Midbrain (tissue), 1 donor: ENCODE measurements around the gene CHPF2.

Experiments used
- DNase-seq: peaks from one replicate; lab custom pipeline; 2025; lab: John Stamatoyannopoulos, UW

Gene CHPF2

DNA sequence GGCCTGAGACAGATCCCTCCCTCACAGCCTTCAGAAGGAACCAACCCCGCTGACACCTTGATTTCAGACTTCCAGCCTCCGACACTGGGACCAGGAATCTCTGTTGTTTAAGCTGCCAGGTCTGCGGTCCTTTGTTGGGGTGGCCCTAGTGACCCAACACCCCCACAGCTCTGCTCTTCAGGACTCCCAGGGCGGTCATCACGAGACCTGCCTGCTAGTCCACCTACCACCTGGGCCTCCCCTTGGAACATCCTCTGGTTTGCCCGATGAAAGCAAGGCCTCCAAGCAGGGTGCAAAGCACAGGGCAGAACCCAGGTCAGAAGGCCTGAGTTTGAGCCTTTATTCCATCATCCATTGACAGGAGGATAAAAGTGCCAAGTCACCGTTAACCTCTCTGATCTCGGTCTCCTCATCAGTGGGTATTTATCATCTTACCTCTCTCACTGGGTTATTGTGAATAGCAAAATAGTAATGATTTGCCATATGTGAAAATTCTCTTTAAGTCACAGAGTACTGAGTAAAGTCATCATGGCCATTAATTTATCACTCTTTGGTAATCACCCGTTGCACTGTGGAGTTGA, 33.2 kb downstream of the CHPF2 start:
- DNase-seq = no peak

DNA sequence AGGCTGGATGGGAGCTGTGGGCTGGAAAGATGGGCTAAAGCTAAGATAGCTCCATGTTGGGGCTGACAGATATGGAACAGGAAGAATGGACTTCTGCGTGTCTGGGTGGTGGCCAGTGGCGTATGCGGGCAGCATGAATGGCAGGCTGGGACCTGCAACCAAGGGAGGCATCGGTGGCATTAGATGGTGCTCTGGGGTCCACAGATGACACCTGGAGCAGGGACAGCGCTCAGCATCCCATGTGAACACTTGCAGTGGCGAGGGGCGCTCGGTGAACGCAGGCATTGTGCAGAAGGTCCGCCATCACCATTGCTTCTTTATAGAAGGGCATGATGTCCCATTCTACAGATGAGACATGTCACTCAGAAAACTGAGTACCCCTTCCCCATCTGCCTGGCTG, 37.2 kb downstream of the CHPF2 start:
- DNase-seq = no peak

DNA sequence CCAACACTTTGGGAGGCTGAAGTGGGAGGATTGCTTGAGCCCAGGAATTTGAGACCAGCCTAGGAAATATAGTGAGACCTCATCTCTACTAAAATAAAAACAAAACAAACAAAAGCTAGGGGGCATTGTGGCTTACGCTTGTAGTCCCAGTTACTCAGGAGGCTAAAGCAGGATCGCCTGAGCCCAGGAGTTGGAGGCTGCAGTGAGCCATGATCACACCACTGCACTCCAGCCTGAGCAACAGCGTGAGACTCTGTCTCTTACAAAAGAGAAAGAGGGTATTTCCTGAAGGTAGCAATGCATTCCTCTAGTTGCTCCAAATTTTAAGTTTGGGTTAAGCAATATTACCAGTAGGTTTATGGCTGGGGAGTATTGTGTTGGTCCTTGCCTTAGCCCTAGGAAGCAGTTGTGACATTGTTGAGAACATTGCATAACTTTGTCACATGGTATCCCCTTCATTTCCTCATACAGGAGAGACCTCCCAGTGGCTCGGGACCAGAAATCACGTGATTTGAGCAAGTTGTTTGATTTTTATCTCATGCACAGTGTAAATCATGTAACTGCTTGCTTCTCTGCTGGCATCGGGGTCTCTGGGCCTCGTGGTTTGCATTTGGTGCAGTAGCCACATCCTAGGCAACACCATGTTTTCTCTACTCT, 39.5 kb downstream of the CHPF2 start:
- peak; percentile 27 for DNase-seq

DNA sequence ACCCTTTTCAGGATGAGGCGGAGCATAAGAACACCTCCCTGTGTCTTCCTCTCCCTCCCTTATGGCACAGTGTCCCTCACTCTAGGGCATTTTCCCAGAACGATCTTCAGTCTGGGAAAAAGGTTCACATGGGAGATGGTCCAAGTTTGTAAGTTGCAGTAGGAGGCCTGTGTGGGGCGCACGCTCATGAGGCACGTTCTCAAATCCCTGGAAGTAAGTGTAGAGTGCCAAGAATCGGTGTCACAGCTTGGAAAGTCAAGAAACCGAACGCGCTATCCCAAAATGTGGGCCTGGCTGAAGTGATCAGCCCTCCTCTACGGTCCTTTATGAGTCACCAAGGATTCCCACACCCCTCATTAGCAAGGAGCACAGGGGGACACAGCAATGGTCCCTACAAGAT, 40.1 kb downstream of the CHPF2 start:
- DNase-seq = no peak

DNA sequence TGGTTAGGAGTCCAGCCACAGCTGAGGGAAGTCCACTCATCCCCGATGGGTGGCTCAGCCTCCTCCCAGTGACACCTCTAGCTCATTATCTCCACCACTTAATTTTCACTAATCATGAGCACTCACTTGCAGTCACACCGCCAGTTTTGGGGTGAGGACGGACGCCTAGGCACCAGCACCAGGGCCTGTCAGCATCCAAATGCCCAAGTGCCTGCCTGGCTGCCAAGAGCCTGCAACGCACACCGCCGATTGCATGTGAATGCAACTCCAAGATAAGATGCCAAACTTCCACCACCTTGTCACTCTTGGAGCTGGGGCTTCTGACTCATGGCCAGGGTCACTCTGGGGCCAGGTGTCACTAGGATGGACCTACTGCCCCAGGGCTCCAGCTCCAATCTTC, 40.6 kb downstream of the CHPF2 start:
- DNase-seq = no peak

DNA sequence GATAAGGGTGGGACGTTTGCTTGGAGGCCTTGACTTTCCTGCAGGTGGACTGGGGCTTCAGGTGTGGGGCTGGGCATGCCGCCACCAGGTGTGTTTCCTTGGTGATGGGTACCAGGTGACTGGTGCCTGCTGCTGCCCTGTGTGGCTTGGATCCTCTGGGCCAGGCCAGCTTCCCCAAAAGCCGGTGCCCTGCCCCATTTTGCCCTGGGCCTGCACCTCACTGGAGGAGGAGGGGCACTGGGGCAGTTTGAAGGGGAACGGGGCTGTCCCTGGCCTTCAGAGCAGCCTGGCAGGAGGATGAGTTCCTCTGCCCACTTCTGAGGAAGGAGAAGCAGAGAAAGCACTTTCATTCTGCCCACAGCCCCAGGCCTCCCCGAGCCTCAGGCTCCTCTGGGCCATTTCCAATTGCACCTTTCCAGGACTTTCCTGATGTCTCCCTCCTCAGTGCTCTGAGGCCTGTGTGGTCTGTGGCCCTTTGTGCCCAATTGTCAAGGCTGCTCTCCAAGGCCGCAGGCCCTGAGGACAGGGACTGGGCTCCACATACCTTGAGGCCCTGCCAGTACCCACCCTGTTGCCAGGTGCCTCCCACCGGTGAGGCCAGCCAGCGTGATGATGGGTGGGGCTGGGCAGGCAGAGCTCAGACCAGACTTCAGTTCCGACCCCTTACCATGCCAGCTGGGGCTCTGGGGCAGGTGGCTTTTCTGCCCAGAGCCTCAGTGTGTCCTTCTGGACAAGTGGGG, 41.5 kb downstream of the CHPF2 start:
- no peak for DNase-seq

DNA sequence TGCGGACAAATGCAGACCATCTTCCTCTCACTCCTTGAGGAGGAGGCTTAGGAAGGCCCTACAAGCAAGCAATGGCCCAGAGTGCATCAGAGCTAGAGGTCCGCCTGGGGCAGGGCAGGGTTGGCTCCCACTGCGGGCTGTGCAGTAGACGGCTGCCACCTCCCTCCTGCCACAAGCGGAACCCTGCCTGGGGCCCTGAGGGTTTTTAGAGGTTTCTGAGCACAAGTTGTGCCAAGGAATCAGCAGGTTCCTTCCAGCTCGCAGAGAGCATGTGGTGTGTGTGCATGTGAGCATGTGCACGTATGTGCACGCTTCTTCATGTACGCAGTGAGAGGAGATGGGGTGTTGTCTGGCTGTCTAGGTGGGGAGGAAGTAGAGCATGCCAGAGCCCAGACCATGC, 42.1 kb downstream of the CHPF2 start:
- no peak for DNase-seq

DNA sequence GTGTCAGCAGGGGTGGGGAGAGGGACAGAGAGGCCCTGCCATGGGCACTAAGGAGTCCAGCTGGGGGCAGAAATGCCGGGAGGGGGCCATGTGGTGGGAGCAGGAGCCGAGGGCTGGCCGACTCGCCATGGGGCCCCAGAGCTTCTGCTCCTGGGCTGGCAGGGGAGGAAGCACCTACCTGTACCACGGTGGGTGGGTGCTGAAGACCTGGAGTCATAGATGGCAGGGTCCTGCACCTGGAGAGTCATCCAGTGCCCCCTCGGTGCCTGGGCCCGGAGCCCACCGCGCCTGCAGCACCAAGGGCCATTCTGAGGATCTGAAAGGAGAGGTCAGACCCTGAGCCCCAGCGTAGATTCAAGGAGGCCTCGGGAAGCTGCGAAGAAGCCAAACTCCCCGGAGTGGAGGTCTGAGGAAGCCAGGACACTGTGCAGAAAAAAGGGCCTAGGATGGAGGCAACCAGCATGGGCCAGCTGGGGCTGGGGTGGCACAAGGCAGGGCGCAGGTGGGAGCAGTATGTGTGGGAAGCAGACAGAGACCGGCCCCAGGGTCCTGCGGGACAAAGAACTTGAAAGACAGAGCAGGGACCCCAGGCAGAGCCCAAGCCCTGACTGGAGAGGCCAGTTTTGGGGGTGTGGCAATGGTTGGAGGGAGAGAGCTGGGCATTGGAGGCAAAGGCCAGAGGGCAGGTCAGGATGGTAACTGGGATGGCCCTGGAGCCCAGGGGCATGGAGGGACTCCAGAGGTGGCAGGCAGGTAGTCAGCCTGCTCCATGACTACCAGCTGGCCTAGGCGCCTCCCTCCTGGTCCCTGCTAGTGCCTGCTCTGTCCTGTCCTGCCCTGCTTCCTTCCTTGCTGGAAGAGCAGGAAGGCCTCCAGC, 42.9 kb downstream of the CHPF2 start:
- DNase-seq = no peak

DNA sequence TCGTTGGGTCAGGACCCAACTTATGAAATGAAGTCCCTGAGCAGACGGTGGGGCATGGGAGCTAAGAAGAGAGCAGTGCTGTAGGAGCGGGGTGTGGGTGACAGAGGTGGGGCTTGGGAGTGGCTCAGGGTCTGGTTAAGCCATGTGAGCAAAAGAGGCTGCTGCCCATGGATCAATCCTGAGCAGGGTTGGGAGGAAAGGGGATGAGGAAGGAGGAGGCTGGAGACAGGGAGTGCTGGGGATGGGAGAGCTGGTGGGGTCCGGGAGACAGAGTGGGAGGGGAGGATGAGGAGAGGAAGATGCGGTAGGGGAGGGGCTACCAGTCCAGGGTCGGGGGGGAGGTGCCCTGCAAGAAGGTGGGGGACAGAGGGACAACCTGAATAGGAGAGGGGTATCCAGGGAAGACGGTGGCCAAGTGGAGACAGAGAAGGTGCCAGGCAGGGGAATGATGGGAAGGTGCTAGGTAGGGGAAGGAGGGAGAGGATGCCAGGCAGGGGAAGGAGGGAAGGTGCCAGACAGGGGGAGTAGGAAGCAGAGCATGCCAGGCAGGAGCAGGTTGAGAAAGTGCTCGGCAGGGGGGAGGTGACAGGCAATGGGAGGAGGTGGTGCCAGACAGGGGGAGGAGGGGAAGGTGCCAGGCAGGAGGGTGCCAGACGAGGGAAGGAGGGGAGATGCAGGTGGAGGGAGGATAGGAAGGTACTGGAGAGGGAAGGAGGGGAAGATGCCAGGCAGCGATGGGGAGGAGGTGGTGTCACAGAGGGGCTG, 43.7 kb downstream of the CHPF2 start:
- DNase-seq = peak; percentile 4

DNA sequence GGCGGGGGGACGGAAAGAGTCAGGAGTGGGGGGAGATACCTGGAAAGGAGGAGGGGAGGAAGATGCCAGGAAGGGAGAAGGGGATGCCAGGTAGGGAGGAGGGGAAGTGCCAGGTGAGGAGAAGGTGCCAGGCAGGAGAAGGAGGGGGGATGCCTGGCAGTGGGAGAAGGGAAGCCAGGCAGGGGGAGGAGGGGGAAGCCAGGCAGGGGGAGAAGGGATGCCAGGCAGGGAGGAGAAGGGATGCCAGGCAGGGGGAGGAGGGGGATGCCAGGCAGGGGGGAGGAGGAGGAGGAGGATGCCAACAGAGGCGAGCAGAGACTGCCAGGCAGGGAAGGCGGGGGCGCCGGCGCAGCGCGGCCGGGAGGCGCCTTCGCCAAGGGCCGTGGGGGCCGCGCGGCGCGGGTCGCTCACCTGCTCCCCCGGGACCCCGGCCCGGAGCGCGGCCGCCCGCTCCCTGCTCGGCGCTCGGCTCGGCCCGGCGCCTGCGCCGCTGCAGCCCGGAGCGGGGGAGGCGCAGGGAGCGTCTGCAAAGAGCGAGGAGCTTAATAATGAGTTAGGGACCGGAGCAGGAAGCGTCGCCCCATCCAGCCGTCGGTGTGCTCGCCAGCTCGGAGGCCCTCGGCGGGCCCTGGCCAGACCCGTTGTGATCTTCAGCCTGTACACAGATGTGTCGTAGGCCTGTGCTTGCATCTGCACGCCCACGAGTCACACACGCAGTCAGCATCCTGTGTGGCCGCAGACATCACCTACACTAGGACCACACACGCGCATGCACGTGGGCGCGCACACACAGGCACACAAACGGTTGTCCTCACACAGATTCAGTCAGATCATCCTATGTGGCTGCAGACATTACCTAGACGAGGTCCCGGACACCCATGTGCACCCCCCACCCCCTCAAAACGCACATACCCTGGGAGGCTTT, 44.6 kb downstream of the CHPF2 start:
- peak; percentile 66 for DNase-seq

DNA sequence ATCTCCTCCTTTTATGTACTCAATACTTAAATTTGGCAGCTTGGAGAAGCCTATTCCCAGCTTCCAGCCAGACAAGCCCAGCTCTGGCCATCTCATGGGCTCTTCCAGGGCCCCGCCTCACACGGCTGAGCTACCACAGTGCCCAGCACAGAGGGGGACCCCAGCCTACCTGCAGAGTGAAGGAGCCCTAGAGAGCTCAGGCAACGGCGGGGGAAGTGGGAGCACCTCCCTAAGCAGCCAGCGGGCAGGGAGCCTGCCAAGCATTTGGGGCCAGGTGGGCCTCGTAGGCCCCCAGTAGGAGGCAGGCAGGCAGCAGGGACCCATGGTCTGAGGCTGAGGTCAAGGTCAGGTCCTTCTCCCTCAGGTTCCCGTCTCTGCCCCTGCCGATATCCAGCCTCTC, 45.3 kb downstream of the CHPF2 start:
- DNase-seq = no peak

DNA sequence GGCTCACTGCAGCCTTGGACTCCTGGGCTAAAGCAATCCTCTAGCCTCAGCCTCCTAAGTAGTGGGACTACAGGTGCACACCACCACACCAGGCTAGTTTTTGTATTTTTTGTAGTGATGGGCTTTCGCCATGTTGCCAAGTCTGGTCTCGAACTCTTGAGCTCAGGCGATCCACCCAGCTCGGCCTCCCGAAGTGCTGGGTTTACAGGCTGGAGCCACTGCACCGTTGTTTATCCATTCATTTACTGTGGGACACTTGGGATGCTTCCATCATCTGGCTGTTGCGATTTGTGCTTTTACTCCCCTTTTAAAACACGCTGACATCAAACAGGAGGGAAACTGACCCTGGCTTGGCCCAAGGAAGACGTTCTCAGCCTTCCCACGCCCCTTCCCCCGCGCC, 46.7 kb downstream of the CHPF2 start:
- no peak for DNase-seq

DNA sequence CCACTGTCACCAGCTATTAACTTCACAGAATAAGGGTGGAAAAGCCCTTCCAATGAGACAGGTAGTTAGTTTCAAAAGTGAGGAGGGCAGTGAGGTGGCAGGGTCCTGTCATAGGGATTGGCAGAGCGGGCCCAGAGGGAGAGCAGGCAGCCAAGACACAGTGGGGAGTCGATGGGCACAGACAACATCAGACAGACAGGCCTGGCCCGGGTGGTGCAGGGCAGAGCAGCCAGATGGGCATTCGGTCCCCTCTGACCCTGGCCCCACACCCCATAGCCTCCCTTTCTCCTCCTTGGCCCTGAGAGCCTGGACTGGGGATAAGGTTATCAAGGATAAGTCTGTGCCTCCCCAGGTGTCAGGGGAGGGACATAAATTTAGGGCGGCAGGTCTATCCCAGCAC, 47.6 kb downstream of the CHPF2 start:
- DNase-seq = no peak

DNA sequence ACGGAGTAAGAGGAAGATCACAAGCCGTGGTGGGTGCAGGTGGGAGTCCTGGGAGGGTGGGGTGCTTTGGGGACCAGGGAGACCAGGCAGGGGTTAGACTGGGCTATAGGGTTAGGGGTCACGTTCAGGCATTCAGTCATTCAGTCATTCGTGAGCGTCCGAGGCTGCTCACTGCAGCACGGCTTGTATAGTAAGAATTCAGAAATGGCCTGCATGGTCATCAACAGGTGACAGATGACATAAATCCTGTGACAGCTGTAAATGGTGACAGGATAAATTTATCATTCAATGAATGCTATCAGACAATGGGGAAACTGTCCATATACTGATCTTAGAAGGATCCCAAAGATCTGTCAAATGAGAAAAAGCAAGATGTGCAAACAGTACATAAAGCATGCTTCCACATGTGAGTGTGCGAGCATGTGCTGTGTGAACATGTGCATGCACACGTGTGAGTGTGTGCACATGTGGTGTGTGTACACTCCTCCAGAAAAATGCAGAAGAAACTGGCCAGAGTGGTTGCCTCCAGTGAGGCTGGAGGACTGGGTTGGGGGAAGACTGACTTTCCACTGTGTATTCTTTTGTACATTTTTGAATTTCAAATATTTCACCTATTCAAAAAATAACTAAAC, 48.2 kb downstream of the CHPF2 start:
- no peak for DNase-seq

DNA sequence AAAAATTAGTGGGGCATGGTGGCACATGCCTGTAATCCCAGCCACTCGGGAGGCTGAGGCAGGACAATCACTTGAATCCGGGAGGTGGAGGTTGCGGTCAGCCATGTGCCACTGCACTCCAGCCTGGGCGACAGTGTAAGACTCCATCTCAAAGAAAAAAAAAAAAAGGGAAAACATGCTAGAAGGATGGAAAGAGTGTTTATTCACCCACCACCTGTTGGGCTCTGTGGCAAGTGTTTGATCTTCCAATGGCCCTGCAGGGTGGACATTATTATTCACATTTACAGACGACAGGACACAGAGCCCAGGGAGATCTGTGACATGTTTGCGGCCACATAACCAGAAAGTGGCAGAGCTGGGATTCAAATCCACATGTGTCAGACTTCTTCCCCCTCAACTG, 49.4 kb downstream of the CHPF2 start:
- DNase-seq = no peak

DNA sequence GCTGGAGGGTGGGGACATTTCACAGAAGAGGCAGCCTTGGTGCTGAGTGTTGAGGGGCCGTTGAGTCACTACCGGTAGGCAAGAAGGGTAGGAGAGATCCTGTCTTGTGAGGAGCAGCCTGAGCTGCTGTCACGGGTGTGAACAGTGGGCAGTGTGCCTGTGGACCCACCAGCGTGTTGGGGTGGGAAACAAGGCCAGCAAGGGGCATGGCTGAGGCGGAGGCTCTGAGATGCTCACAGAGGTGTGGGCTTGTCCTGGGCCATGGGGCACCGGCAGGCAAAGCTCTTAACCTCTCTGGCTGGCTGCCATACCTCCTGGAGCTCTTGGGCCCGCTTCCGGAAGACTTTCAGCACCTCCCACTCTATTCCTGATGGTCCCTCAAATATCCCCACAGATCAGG, 49.8 kb downstream of the CHPF2 start:
- DNase-seq = no peak

DNA sequence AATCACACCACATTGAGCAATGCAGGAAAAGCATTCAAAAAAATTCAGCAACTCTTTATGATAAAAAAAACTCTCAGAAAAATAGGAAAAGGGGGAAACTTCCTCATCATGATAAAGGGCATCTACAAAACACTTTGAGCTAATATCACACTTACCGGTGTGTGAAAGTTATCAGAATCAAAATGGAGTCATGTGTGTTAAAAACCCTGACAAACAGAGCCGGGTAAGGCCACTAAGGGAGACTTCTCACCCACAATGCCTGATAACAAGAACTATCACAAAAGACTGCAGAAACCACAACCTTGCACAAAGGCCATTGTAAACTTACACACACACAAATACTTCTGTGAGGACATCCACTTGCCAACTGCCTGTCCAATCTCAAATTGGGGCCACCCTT, 51.0 kb downstream of the CHPF2 start:
- DNase-seq = no peak

DNA sequence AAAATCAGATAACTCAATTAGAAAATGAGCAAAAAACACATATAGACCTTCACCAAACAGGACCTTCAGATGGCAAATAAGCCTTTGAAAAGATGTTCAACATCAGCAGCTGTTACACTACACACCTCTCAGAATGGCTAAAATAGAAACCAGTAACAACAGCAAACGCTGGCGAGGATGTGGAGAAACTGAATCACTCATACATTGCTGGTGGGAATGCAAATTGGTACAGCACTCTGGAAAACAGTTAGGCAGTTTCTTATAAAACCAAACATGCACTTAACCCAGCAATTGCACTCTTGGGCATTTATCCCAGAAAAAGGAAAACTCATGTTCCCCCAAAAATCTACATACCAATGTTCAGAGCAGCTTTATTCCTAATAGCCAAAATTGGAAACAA, 53.9 kb downstream of the CHPF2 start:
- no peak for DNase-seq
